WTC11 (cell line): ENCODE measurements around the gene P2RX6. TPM values are rescaled to one million over a fixed set of nuclear protein-coding genes. Genes with fewer than 3 reads are reported as not detected.

Experiments
- ATAC-seq: fragments of 200-7000 bp; cut with Tn5 transposase; 2 replicates; pipeline ENCODE4 v1.10.0; 2021; ENCODE audit warnings: mild to moderate bottlenecking, moderate library complexity
- CTCF ChIA-PET: fragments of 300-600 bp; sonication (Branson Sonifier 250); formaldehyde crosslinking; loops from one replicate; lab custom pipeline; 2021; ENCODE audit warnings: antibody characterized with exemption; lab: Charles Lee
- POLR2A ChIA-PET: fragments of 350-600 bp; sonication (Branson Sonifier 250); formaldehyde crosslinking; loops from one replicate; lab custom pipeline; 2021; ENCODE audit warnings: antibody characterized with exemption; lab: Charles Lee
- DNase-seq: peaks from one replicate; pipeline ENCODE4 v3.0.0; 2021; ENCODE audit warnings: low spot score
- H3K27ac Mint-ChIP-seq: 2 replicates; pipeline ENCODE4 v1.8.0; 2021; ENCODE audit warnings: mixed read lengths
- H3K27me3 Mint-ChIP-seq: 2 replicates; pipeline ENCODE4 v1.8.0; 2021; ENCODE audit warnings: low read depth, mild to moderate bottlenecking, moderate library complexity, mixed read lengths
- H3K36me3 Mint-ChIP-seq: 2 replicates; pipeline ENCODE4 v1.8.0; 2021; ENCODE audit warnings: mixed read lengths
- H3K4me1 Mint-ChIP-seq: 2 replicates; pipeline ENCODE4 v1.8.0; 2022; ENCODE audit warnings: mixed read lengths
- H3K4me3 Mint-ChIP-seq: 2 replicates; pipeline ENCODE4 v1.8.0; 2021; ENCODE audit warnings: mild to moderate bottlenecking, moderate library complexity, mixed read lengths
- H3K9me3 Mint-ChIP-seq: 2 replicates; pipeline ENCODE4 v1.8.0; 2021; ENCODE audit warnings: mixed read lengths
- AFF4 ChIP-seq: sonication (generic); formaldehyde crosslinking; IDR thresholded peaks from 2 replicates; pipeline ENCODE4 v1.8.1; 2023; ENCODE audit warnings: mild to moderate bottlenecking, missing genetic modification reagents, borderline replicate concordance
- ATF3 ChIP-seq: sonication (generic); formaldehyde crosslinking; conservative IDR thresholded peaks from 2 replicates; pipeline ENCODE4 v1.8.1; 2022; ENCODE audit warnings: mild to moderate bottlenecking, missing genetic modification reagents
- CREM ChIP-seq: sonication (generic); formaldehyde crosslinking; IDR thresholded peaks from 2 replicates; pipeline ENCODE4 v1.8.1; 2022; ENCODE audit warnings: mild to moderate bottlenecking, missing genetic modification reagents, moderate library complexity
- ERG ChIP-seq: fragments of 250-450 bp; sonication (Bioruptor Pico); IDR thresholded peaks from 2 replicates; pipeline ENCODE4 v1.8.0; 2021; ENCODE audit warnings: mild to moderate bottlenecking
- FOXP1 ChIP-seq: sonication (generic); formaldehyde crosslinking; IDR thresholded peaks from 2 replicates; pipeline ENCODE4 v1.8.0; 2022; ENCODE audit warnings: missing genetic modification reagents, mild to moderate bottlenecking, moderate library complexity, borderline replicate concordance
- GABPB1 ChIP-seq: sonication (generic); formaldehyde crosslinking; IDR thresholded peaks from 2 replicates; pipeline ENCODE4 v1.8.1; 2023; ENCODE audit warnings: mild to moderate bottlenecking, missing genetic modification reagents
- GRHL2 ChIP-seq: fragments of 250-450 bp; sonication (Bioruptor Pico); IDR thresholded peaks from 2 replicates; pipeline ENCODE4 v1.8.0; 2022; ENCODE audit warnings: mild to moderate bottlenecking, moderate library complexity; ENCODE audit not compliant: insufficient replicate concordance, severe bottlenecking
- GTF2I ChIP-seq: fragments of 250-450 bp; sonication (Bioruptor Pico); conservative IDR thresholded peaks from 2 replicates; pipeline ENCODE4 v1.4.0; 2021; ENCODE audit warnings: mild to moderate bottlenecking
- IRF1 ChIP-seq: sonication (generic); formaldehyde crosslinking; IDR thresholded peaks from 2 replicates; pipeline ENCODE4 v1.8.0; 2023; ENCODE audit warnings: missing genetic modification reagents
- JAZF1 ChIP-seq: fragments of 250-450 bp; sonication (Bioruptor Pico); IDR thresholded peaks from 2 replicates; pipeline ENCODE4 v1.9.0; 2021; ENCODE audit warnings: moderate library complexity, mild to moderate bottlenecking, inconsistent platforms
- MAX ChIP-seq: sonication (generic); formaldehyde crosslinking; IDR thresholded peaks from 2 replicates; pipeline ENCODE4 v1.8.0; 2022; ENCODE audit warnings: mild to moderate bottlenecking, missing genetic modification reagents
- NFYB ChIP-seq: sonication (generic); formaldehyde crosslinking; conservative IDR thresholded peaks from 2 replicates; pipeline ENCODE4 v1.8.0; 2022; ENCODE audit warnings: low read depth, missing genetic modification reagents
- NR1H2 ChIP-seq: sonication (generic); formaldehyde crosslinking; IDR thresholded peaks from 2 replicates; pipeline ENCODE4 v1.9.0; 2021; ENCODE audit warnings: mild to moderate bottlenecking, moderate library complexity, missing genetic modification reagents
- PREB ChIP-seq: sonication (generic); formaldehyde crosslinking; IDR thresholded peaks from 2 replicates; pipeline ENCODE4 v1.8.1; 2022; ENCODE audit warnings: mild to moderate bottlenecking, missing genetic modification reagents, moderate library complexity, borderline replicate concordance
- SMAD4 ChIP-seq: sonication (generic); formaldehyde crosslinking; IDR thresholded peaks from 2 replicates; pipeline ENCODE4 v1.8.0; 2022; ENCODE audit warnings: mild to moderate bottlenecking, missing genetic modification reagents
- SOX15 ChIP-seq: fragments of 250-450 bp; sonication (Bioruptor Pico); IDR thresholded peaks from 2 replicates; pipeline ENCODE4 v1.9.0; 2021; ENCODE audit warnings: mild to moderate bottlenecking
- STAT6 ChIP-seq: sonication (generic); formaldehyde crosslinking; conservative IDR thresholded peaks from 2 replicates; pipeline ENCODE4 v1.8.1; 2023; ENCODE audit warnings: mild to moderate bottlenecking, low read depth, missing genetic modification reagents, moderate library complexity
- ZBTB43 ChIP-seq: sonication (generic); formaldehyde crosslinking; IDR thresholded peaks from 2 replicates; pipeline ENCODE4 v1.8.1; 2023; ENCODE audit warnings: mild to moderate bottlenecking, missing genetic modification reagents
- ZNF317 ChIP-seq: sonication (generic); formaldehyde crosslinking; IDR thresholded peaks from 2 replicates; pipeline ENCODE4 v1.8.1; 2023; ENCODE audit warnings: low read depth, mild to moderate bottlenecking, moderate library complexity, missing genetic modification reagents, borderline replicate concordance
- ZNF396 ChIP-seq: fragments of 250-450 bp; sonication (Bioruptor Pico); IDR thresholded peaks from 2 replicates; pipeline ENCODE4 v1.8.0; 2021; ENCODE audit warnings: mild to moderate bottlenecking, moderate library complexity, borderline replicate concordance
- ZNF423 ChIP-seq: fragments of 250-450 bp; sonication (Bioruptor Pico); IDR thresholded peaks from 2 replicates; pipeline ENCODE4 v2.1.2; 2022; ENCODE audit warnings: mild to moderate bottlenecking, moderate library complexity
- ZNF671 ChIP-seq: fragments of 250-450 bp; sonication (Bioruptor Pico); IDR thresholded peaks from 2 replicates; pipeline ENCODE4 v1.8.0; 2021; ENCODE audit warnings: mild to moderate bottlenecking
- total RNA-seq: library from RNA; stranded (reverse); gene quantifications from 3 replicates; pipeline ENCODE4 v1.2.3, GENCODE V29; 2021

Gene P2RX6
- total RNA-seq, 1 experiment from 2014 or later = 0.13 TPM

GRCh38 chr22:21054046-21054713 lies 39.2 kb downstream of the P2RX6 start (continued):
- TF ChIP-seq PREB (CRISPR knock-in tag) = no peak
- TF ChIP-seq GRHL2 (CRISPR knock-in tag) = no peak
- no peak for TF ChIP-seq IRF1 (CRISPR knock-in tag)
- no peak for TF ChIP-seq ATF3 (CRISPR knock-in tag)
- TF ChIP-seq MAX (CRISPR knock-in tag) = no peak
- TF ChIP-seq NR1H2 (CRISPR knock-in tag) = no peak
- no peak for TF ChIP-seq ZNF423 (CRISPR knock-in tag)
- no peak for TF ChIP-seq SMAD4 (CRISPR knock-in tag)

- POLR2A ChIA-PET = interaction anchor here (1.8 kb wide), 1 partner anchor 8 kb away, joined by 8 read pairs; the partner anchor contains the start of gene LRRC74B
- H3K4me3 Mint-ChIP-seq = no peak overlapping the region
- TF ChIP-seq FOXP1 (CRISPR knock-in tag) = no peak
- no peak for TF ChIP-seq ZNF396 (CRISPR knock-in tag)
- TF ChIP-seq ZNF671 (CRISPR knock-in tag) = no peak
- no peak for TF ChIP-seq JAZF1 (CRISPR knock-in tag)
- TF ChIP-seq NFYB (CRISPR knock-in tag) = no peak
- no peak for TF ChIP-seq ZNF317 (CRISPR knock-in tag)
- no peak for TF ChIP-seq GABPB1
- no peak for TF ChIP-seq GTF2I
- TF ChIP-seq ATF3 (CRISPR knock-in tag) = no peak
- no peak for TF ChIP-seq SOX15 (CRISPR knock-in tag)
- TF ChIP-seq ZBTB43 (CRISPR knock-in tag) = no peak
- TF ChIP-seq CREM (CRISPR knock-in tag) = no peak
- no peak for TF ChIP-seq AFF4 (CRISPR knock-in tag)
- TF ChIP-seq ERG = no peak
- no peak for TF ChIP-seq STAT6 (CRISPR knock-in tag)
Observed at GRCh38 chr22:21054714-21055563, 40.0 kb downstream of the P2RX6 start.

More at GRCh38 chr22:21054714-21055563, 40.0 kb downstream of the P2RX6 start:
- H3K36me3 Mint-ChIP-seq = no peaks in the 10 kb centered on the region
- ATAC-seq = no peak
- H3K4me1 Mint-ChIP-seq = peaks cover 40% of the 10 kb centered on the region
- no peaks in the 10 kb centered on the region for H3K9me3 Mint-ChIP-seq
- CTCF ChIA-PET = interaction anchor here (0.6 to 2.3 kb wide), 9 partner anchors 8 to 138 kb away, joined by 3 to 7 read pairs (median 4); partner anchors contain the start of genes CRKL and LZTR1
- no peak overlapping the region for H3K27ac Mint-ChIP-seq
- DNase-seq = no peak
- no peaks in the 10 kb centered on the region; the same call in 1 of the 2 replicates for H3K27me3 Mint-ChIP-seq
